Head of caudate nucleus (tissue), 42 donors: ENCODE results near the gene TTI1.

ENCODE experiments used
- DNase-seq, 42 donors: peaks; one replicate each; pipeline versions ENCODE4 v3.0.0 to v3.0.0-alpha.2; 2020 to 2021; ENCODE audit warnings: mixed read lengths in 7 of 42
- intact Hi-C: fragments of 100-400 bp; cut with DNase I; formaldehyde crosslinking; loops from one replicate; pipeline ENCODE4 v1.15.0; 2022

TTI1 gene

GRCh38 chr20:37992802-37993409 lies 40.4 kb downstream of the TTI1 start:
- intact Hi-C loops, result loop anchor here (10.0 kb wide), 1 partner anchor 428 kb away; no protein-coding TSS in a partner anchor
- no peak for DNase-seq

- no peak for DNase-seq
- intact Hi-C loops, result loop anchor here (10.0 kb wide), 1 partner anchor 427 kb away; no protein-coding TSS in a partner anchor
Measured at GRCh38 chr20:37991908-37992307, 41.3 kb downstream of the TTI1 start.

GRCh38 chr20:37991157-37991866 lies 41.9 kb downstream of the TTI1 start:
- no peak for DNase-seq
- intact Hi-C loops, result loop anchor here (10.0 kb wide), 1 partner anchor 427 kb away; no protein-coding TSS in a partner anchor

GRCh38 chr20:37990571-37991151 lies 42.6 kb downstream of the TTI1 start:
- DNase-seq, result peak in 2 of 42 donors; percentile 16 to 53
- intact Hi-C loops, result loop anchor here (10.0 kb wide), 1 partner anchor 426 kb away; no protein-coding TSS in a partner anchor

GRCh38 chr20:37989601-37990295 lies 43.5 kb downstream of the TTI1 start:
- DNase-seq, result peak in 2 of 42 donors; percentile 15 to 34
- intact Hi-C loops, result loop anchor here (10.0 kb wide), 1 partner anchor 425 kb away; no protein-coding TSS in a partner anchor

- intact Hi-C loops, result no loop called here
- no peak for DNase-seq
Measured at GRCh38 chr20:37988306-37988954, 44.8 kb downstream of the TTI1 start.

GRCh38 chr20:37987602-37988290 lies 45.5 kb downstream of the TTI1 start:
- peak in 1 of 42 donors; percentile 11 for DNase-seq
- intact Hi-C loops, result no loop called here

- intact Hi-C loops, result no loop called here
- peak in 16 of 42 donors; percentile 16 to 71 (median 46) for DNase-seq
Measured at GRCh38 chr20:37986873-37987601, 46.2 kb downstream of the TTI1 start.

GRCh38 chr20:37986044-37986858 lies 47.0 kb downstream of the TTI1 start:
- peak in 28 of 42 donors; percentile 35 to 84 (median 58) for DNase-seq
- intact Hi-C loops, result no loop called here

GRCh38 chr20:37984018-37984785 lies 49.1 kb downstream of the TTI1 start:
- intact Hi-C loops, result no loop called here
- peak in 22 of 42 donors; percentile 23 to 82 (median 56) for DNase-seq

GRCh38 chr20:37983286-37983685 lies 50.0 kb downstream of the TTI1 start:
- DNase-seq, result no peak
- intact Hi-C loops, result no loop called here

GRCh38 chr20:37981568-37981967 lies 51.7 kb downstream of the TTI1 start:
- intact Hi-C loops, result no loop called here

GRCh38 chr20:37980876-37981275 lies 52.4 kb downstream of the TTI1 start:
- intact Hi-C loops, result no loop called here
- DNase-seq, result no peak

More at GRCh38 chr20:37981568-37981967, 51.7 kb downstream of the TTI1 start:
- no peak for DNase-seq

GRCh38 chr20:37980383-37980782 lies 52.9 kb downstream of the TTI1 start:
- intact Hi-C loops, result no loop called here
- DNase-seq, result no peak

- intact Hi-C loops, result no loop called here
- DNase-seq, result no peak
Measured at GRCh38 chr20:37979021-37979985, 54.0 kb downstream of the TTI1 start.
